Fibroblast of lung (primary cell): ENCODE results near the gene MTFP1.

Source experiments
- EZH2 ChIP-seq: IDR thresholded peaks from 2 replicates; pipeline ENCODE4 v1.5.1; 2012; ENCODE audit warnings: low read length, control low read depth, mild to moderate bottlenecking; ENCODE audit errors: missing control alignments
- TF ChIP-seq, protein P1 (sequence below), 2 donors: IDR thresholded peaks in 1 of 2; conservative IDR thresholded peaks in 1 of 2; 1 replicate in 1 of 2; 2 replicates in 1 of 2; pipeline ENCODE4 v1.5.1; 2011 to 2012; ENCODE audit warnings: low read length in 2 of 2, control low read depth in 1 of 2, inconsistent platforms in 1 of 2, low read depth in 1 of 2, mild to moderate bottlenecking in 1 of 2

DNA sequence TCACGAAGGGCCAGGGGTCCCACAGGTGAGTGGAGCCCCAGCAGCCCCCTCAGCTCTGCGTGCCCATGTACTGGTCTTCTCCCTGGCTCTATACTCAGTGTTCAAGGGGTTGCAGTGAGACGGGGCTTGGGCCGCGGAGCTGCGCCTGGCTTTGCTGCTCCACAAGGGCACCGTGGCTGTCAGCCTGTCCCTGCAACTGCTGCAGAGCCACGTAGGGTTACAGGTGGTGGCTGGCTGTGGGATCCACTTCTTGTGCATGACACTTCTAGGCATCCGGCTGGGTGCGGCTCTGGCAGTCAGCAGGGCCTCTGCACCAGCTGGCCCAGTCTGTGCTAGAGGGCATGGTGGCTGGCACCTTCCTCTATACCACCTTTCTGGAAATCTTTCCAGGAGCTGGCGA is 14.3 kb downstream of the MTFP1 start:
- TF ChIP-seq, protein P1, sequence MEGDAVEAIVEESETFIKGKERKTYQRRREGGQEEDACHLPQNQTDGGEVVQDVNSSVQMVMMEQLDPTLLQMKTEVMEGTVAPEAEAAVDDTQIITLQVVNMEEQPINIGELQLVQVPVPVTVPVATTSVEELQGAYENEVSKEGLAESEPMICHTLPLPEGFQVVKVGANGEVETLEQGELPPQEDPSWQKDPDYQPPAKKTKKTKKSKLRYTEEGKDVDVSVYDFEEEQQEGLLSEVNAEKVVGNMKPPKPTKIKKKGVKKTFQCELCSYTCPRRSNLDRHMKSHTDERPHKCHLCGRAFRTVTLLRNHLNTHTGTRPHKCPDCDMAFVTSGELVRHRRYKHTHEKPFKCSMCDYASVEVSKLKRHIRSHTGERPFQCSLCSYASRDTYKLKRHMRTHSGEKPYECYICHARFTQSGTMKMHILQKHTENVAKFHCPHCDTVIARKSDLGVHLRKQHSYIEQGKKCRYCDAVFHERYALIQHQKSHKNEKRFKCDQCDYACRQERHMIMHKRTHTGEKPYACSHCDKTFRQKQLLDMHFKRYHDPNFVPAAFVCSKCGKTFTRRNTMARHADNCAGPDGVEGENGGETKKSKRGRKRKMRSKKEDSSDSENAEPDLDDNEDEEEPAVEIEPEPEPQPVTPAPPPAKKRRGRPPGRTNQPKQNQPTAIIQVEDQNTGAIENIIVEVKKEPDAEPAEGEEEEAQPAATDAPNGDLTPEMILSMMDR (conservative IDR thresholded peaks at IDR 0.05 in 1 of 2, IDR thresholded peaks at IDR 0.05 in 1 of 2; ENCODE audit: low read depth in 1 of 2, low read length in 2 of 2) = no peak
- no peak for TF ChIP-seq EZH2
